NB4 (cell line): ENCODE measurements around the gene IL17RA.

Experiments
- DNase-seq: peaks from one replicate; pipeline ENCODE4 v3.0.0; 2010; ENCODE audit warnings: low read depth
- H3K4me3 ChIP-seq: one replicate; pipeline ENCODE4 v1.5.1; 2011; ENCODE audit warnings: mild to moderate bottlenecking, low read depth, low read length, moderate library complexity
- MYC ChIP-seq: IDR thresholded peaks from 2 replicates; pipeline ENCODE4 v1.6.1; 2011; ENCODE audit warnings: low read depth, low read length
- POLR2A ChIP-seq: IDR thresholded peaks from 2 replicates; pipeline ENCODE4 v1.6.1; 2011; ENCODE audit warnings: mild to moderate bottlenecking; ENCODE audit not compliant: insufficient read length; ENCODE audit errors: extremely low read depth
- TF ChIP-seq, protein P1 (sequence below): IDR thresholded peaks from one replicate; pipeline ENCODE4 v1.5.1; 2012; ENCODE audit warnings: low read depth, low read length
- TF ChIP-seq, protein P2 (sequence below): IDR thresholded peaks from 2 replicates; pipeline ENCODE4 v1.6.1; 2011; ENCODE audit warnings: low read depth, low read length

IL17RA gene

DNA sequence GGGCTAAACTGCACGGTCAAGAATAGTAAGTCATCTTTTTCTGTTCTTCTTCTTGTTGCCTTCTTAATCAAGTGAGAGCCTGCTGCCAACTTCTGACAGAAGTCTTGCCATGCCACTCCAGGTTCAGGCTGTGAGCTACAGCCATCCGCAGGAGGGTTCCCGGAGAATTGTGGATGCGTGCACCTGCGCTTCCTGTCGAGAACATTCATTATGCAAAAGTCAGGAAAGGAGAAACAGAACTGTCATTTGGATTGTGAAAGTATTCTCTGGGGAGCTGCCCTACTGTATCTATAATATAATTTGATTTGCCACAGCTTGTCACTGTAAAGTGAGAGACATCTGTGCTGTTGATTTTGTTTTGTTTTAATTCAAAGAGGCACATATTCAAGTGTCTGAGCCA lies 12.3 kb downstream of the IL17RA start:
- H3K4me3 ChIP-seq = no peak overlapping the region
- TF ChIP-seq, protein P1, sequence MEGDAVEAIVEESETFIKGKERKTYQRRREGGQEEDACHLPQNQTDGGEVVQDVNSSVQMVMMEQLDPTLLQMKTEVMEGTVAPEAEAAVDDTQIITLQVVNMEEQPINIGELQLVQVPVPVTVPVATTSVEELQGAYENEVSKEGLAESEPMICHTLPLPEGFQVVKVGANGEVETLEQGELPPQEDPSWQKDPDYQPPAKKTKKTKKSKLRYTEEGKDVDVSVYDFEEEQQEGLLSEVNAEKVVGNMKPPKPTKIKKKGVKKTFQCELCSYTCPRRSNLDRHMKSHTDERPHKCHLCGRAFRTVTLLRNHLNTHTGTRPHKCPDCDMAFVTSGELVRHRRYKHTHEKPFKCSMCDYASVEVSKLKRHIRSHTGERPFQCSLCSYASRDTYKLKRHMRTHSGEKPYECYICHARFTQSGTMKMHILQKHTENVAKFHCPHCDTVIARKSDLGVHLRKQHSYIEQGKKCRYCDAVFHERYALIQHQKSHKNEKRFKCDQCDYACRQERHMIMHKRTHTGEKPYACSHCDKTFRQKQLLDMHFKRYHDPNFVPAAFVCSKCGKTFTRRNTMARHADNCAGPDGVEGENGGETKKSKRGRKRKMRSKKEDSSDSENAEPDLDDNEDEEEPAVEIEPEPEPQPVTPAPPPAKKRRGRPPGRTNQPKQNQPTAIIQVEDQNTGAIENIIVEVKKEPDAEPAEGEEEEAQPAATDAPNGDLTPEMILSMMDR = no peak
- TF ChIP-seq POLR2A = no peak
- TF ChIP-seq, protein P2, sequence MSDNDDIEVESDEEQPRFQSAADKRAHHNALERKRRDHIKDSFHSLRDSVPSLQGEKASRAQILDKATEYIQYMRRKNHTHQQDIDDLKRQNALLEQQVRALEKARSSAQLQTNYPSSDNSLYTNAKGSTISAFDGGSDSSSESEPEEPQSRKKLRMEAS = no peak
- no peak for TF ChIP-seq MYC
- peak; percentile 58 for DNase-seq

DNA sequence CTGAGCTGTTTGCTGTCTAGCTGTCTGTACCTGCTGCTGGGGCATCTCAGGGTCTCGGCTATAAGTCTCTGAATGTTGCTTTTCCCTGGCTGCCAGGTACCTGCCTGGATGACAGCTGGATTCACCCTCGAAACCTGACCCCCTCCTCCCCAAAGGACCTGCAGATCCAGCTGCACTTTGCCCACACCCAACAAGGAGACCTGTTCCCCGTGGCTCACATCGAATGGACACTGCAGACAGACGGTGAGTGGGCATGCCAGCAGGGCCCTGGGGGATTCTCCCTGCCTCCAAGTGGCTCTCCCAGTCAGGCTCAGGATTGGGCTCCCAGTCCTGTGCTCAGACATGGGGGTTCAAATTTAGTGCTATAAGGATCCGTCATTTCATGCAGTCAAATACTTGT lies 12.9 kb downstream of the IL17RA start:
- TF ChIP-seq, protein P2 = no peak
- no peak for TF ChIP-seq POLR2A
- TF ChIP-seq, protein P1 = no peak
- TF ChIP-seq MYC = no peak
- H3K4me3 ChIP-seq = no peak overlapping the region
- DNase-seq = no peak

DNA sequence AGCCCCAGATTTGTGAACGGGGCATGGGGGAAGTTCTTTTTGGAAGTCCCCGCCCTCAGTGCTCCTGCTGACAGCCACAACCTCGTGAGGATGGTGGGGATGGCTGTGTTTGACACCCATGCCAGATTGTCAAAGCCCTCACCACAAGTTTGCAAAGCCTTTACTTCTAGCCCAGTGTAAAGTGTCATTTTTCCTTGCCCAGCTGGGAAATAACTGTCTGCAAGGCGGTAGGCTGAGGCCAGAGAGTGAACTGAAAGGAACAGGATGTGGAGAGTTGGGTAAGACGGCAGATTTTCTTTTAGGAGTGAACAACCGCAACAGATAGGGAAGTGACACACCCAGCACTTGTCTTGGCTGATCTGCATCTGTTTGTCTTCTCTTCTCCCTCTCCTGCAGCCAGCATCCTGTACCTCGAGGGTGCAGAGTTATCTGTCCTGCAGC lies 13.6 kb downstream of the IL17RA start:
- peak; percentile 99 for DNase-seq
- no peak overlapping the region for H3K4me3 ChIP-seq
- TF ChIP-seq POLR2A = no peak
- TF ChIP-seq, protein P1 = no peak
- peak; percentile 89 for TF ChIP-seq MYC
- TF ChIP-seq, protein P2 = peak; percentile 90

DNA sequence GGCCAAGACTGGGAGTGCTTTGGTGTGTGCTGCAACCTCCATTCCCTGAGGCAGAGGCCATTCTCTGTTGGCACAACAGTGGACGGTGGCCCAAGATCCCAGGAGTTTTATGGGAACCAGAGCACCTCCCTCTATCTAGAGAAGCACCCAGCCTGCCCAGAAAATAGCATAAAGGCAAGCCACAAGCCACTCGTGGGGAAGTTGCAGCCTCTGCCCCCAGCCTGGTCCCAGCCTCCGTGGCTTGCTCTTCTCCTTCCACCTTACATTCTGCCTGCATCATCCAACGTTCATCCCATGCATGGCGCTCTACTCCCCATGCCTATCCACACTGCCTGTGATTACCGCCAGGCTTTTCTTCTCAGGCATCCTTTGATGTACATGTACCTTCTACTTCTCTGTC lies 15.8 kb downstream of the IL17RA start:
- TF ChIP-seq, protein P1 = no peak
- no peak for TF ChIP-seq POLR2A
- TF ChIP-seq, protein P2 = no peak
- TF ChIP-seq MYC = no peak
- peak; percentile 57 for DNase-seq
- no peak overlapping the region for H3K4me3 ChIP-seq

- peak; percentile 61 for DNase-seq
- no peak overlapping the region for H3K4me3 ChIP-seq
- TF ChIP-seq, protein P1 = no peak
- no peak for TF ChIP-seq MYC
Observed at GRCh38 chr22:17101475-17102296, 16.9 kb downstream of the IL17RA start.
